HEK293 (cell line): Measurements from ENCODE around the gene GAA.

Source experiments
- CTCF ChIA-PET: fragments of 350-600 bp; formaldehyde crosslinking; extraction: SDS; loops from one replicate; lab custom pipeline; 2021; ENCODE audit warnings: antibody characterized with exemption; lab: Yijun Ruan, JAX
- POLR2A ChIA-PET: fragments of 300-600 bp; formaldehyde crosslinking; extraction: SDS; loops from one replicate; lab custom pipeline; 2020; ENCODE audit warnings: antibody characterized with exemption, inconsistent platforms; lab: Yijun Ruan, JAX
- H3K27ac ChIP-seq: fragments of 200-500 bp; sonication (Bioruptor generic); 2 replicates; pipeline ENCODE4 v1.5.1; 2014; ENCODE audit warnings: low read depth, low read length, control low read depth, inconsistent platforms; ENCODE audit errors: extremely low read depth
- H3K36me3 ChIP-seq, 2 experiments: fragments of 200-500 bp in 1 of 2; sonication (Bioruptor generic) in 1 of 2; 1 replicate in 1 of 2; 2 replicates in 1 of 2; pipeline ENCODE4 v1.5.1; 2014 to 2017; ENCODE audit warnings: inconsistent platforms in 2 of 2, low read length in 2 of 2; ENCODE audit not compliant: control insufficient read depth in 2 of 2, insufficient read depth in 1 of 2
- H3K4me1 ChIP-seq: fragments of 200-500 bp; sonication (Bioruptor generic); 2 replicates; pipeline ENCODE4 v1.5.1; 2014; ENCODE audit warnings: mild to moderate bottlenecking, low read length, inconsistent platforms; ENCODE audit not compliant: control insufficient read depth, insufficient read depth
- H3K4me3 ChIP-seq: 2 replicates; pipeline ENCODE4 v1.5.1; 2011; ENCODE audit warnings: low read depth, mild to moderate bottlenecking, control low read depth, low read length, moderate library complexity
- H3K9me3 ChIP-seq: fragments of 200-500 bp; sonication (Bioruptor generic); 2 replicates; pipeline ENCODE4 v1.5.1; 2014; ENCODE audit warnings: low read depth, low read length, inconsistent platforms; ENCODE audit not compliant: control insufficient read depth, insufficient read depth
- BCL11B ChIP-seq: fragments of 450-650 bp; formaldehyde crosslinking; IDR thresholded peaks from 2 replicates; pipeline ENCODE4 v1.5.1; 2016; ENCODE audit warnings: low read depth, missing biosample characterization, missing genetic modification characterization
- FEZF1 ChIP-seq: fragments of 450-650 bp; formaldehyde crosslinking; IDR thresholded peaks from 2 replicates; pipeline ENCODE4 v1.5.1; 2016; ENCODE audit warnings: missing biosample characterization, missing genetic modification characterization
- GLIS1 ChIP-seq: fragments of 450-650 bp; formaldehyde crosslinking; IDR thresholded peaks from 2 replicates; pipeline ENCODE4 v1.5.1; 2016; ENCODE audit warnings: missing biosample characterization, missing genetic modification characterization
- HOXD13 ChIP-seq: sonication (generic); formaldehyde crosslinking; IDR thresholded peaks from 2 replicates; pipeline ENCODE4 v1.8.0; 2022; ENCODE audit warnings: missing genetic modification reagents, borderline replicate concordance
- IKZF3 ChIP-seq: fragments of 450-650 bp; IDR thresholded peaks from 2 replicates; pipeline ENCODE4 v1.5.0; 2018; ENCODE audit warnings: missing biosample characterization, mild to moderate bottlenecking, missing genetic modification characterization, moderate library complexity
- MYNN ChIP-seq: fragments of 450-650 bp; formaldehyde crosslinking; IDR thresholded peaks from 2 replicates; pipeline ENCODE4 v1.5.1; 2016; ENCODE audit warnings: missing biosample characterization, missing genetic modification characterization, borderline replicate concordance
- MZF1 ChIP-seq: fragments of 450-650 bp; formaldehyde crosslinking; IDR thresholded peaks from 2 replicates; pipeline ENCODE4 v1.5.1; 2017; ENCODE audit warnings: missing biosample characterization, missing genetic modification characterization, borderline replicate concordance
- PRDM1 ChIP-seq: fragments of 450-650 bp; formaldehyde crosslinking; IDR thresholded peaks from 2 replicates; pipeline ENCODE4; 2016; ENCODE audit warnings: missing biosample characterization, missing genetic modification characterization
- ZBTB20 ChIP-seq: fragments of 450-650 bp; formaldehyde crosslinking; IDR thresholded peaks from 2 replicates; pipeline ENCODE4 v1.5.1; 2016; ENCODE audit warnings: missing biosample characterization, missing genetic modification characterization
- ZBTB8A ChIP-seq: fragments of 450-650 bp; formaldehyde crosslinking; IDR thresholded peaks from 2 replicates; pipeline ENCODE4 v1.5.1; 2016; ENCODE audit warnings: missing biosample characterization, missing genetic modification characterization
- ZNF10 ChIP-seq: fragments of 450-650 bp; formaldehyde crosslinking; IDR thresholded peaks from 2 replicates; pipeline ENCODE4 v1.5.1; 2017; ENCODE audit warnings: missing biosample characterization, missing genetic modification characterization
- ZNF112 ChIP-seq: fragments of 450-650 bp; formaldehyde crosslinking; IDR thresholded peaks from 2 replicates; pipeline ENCODE4 v1.5.0; 2017; ENCODE audit warnings: missing biosample characterization, missing genetic modification characterization
- ZNF140 ChIP-seq: fragments of 450-650 bp; formaldehyde crosslinking; IDR thresholded peaks from 2 replicates; pipeline ENCODE4 v1.5.1; 2016; ENCODE audit warnings: missing biosample characterization, missing genetic modification characterization
- ZNF157 ChIP-seq: fragments of 450-650 bp; formaldehyde crosslinking; IDR thresholded peaks from 2 replicates; pipeline ENCODE4 v1.5.1; 2016; ENCODE audit warnings: missing biosample characterization, missing genetic modification characterization
- ZNF169 ChIP-seq: fragments of 450-650 bp; formaldehyde crosslinking; IDR thresholded peaks from 2 replicates; pipeline ENCODE4 v1.5.1; 2016; ENCODE audit warnings: missing biosample characterization, missing genetic modification characterization
- ZNF202 ChIP-seq: fragments of 450-650 bp; formaldehyde crosslinking; IDR thresholded peaks from 2 replicates; pipeline ENCODE4 v1.5.1; 2016; ENCODE audit warnings: missing biosample characterization, missing genetic modification characterization, borderline replicate concordance
- ZNF214 ChIP-seq: fragments of 450-650 bp; formaldehyde crosslinking; IDR thresholded peaks from 2 replicates; pipeline ENCODE4 v1.5.1; 2017; ENCODE audit warnings: missing biosample characterization, mild to moderate bottlenecking, missing genetic modification characterization, borderline replicate concordance
- ZNF221 ChIP-seq: fragments of 450-650 bp; formaldehyde crosslinking; IDR thresholded peaks from 2 replicates; pipeline ENCODE4 v1.5.1; 2017; ENCODE audit warnings: missing biosample characterization, missing genetic modification characterization, borderline replicate concordance
- ZNF266 ChIP-seq: fragments of 450-650 bp; formaldehyde crosslinking; IDR thresholded peaks from 2 replicates; pipeline ENCODE4 v1.5.1; 2016; ENCODE audit warnings: missing biosample characterization, missing genetic modification characterization, low read depth
- ZNF302 ChIP-seq: fragments of 450-650 bp; formaldehyde crosslinking; IDR thresholded peaks from 2 replicates; pipeline ENCODE4 v1.5.1; 2016; ENCODE audit warnings: missing biosample characterization, missing genetic modification characterization, low read depth
- ZNF544 ChIP-seq: fragments of 450-650 bp; formaldehyde crosslinking; IDR thresholded peaks from 2 replicates; pipeline ENCODE4 v1.5.0; 2017; ENCODE audit warnings: missing biosample characterization, missing genetic modification characterization
- ZNF555 ChIP-seq: fragments of 450-650 bp; formaldehyde crosslinking; conservative IDR thresholded peaks from 2 replicates; pipeline ENCODE4 v1.5.1; 2017; ENCODE audit warnings: missing biosample characterization, mild to moderate bottlenecking, missing genetic modification characterization, inconsistent platforms
- ZNF560 ChIP-seq: fragments of 450-650 bp; formaldehyde crosslinking; IDR thresholded peaks from 2 replicates; pipeline ENCODE4 v1.5.1; 2017; ENCODE audit warnings: missing biosample characterization, missing genetic modification characterization, borderline replicate concordance
- ZNF626 ChIP-seq: fragments of 450-650 bp; sonication (Bioruptor Pico); formaldehyde crosslinking; IDR thresholded peaks from 2 replicates; pipeline ENCODE4 v1.5.1; 2018; ENCODE audit warnings: missing biosample characterization, missing genetic modification characterization, inconsistent platforms
- ZNF670 ChIP-seq: fragments of 450-650 bp; formaldehyde crosslinking; IDR thresholded peaks from 2 replicates; pipeline ENCODE4 v1.5.1; 2016; ENCODE audit warnings: missing biosample characterization, missing genetic modification characterization, low read depth
- ZNF785 ChIP-seq: fragments of 450-650 bp; formaldehyde crosslinking; IDR thresholded peaks from 2 replicates; pipeline ENCODE4 v1.5.1; 2016; ENCODE audit warnings: missing biosample characterization, missing genetic modification characterization
- ZNF830 ChIP-seq: fragments of 450-650 bp; IDR thresholded peaks from 2 replicates; pipeline ENCODE4 v1.5.0; 2018; ENCODE audit warnings: missing biosample characterization, missing genetic modification characterization, low read depth, mild to moderate bottlenecking, moderate library complexity
- ZSCAN23 ChIP-seq: fragments of 450-650 bp; formaldehyde crosslinking; IDR thresholded peaks from 2 replicates; pipeline ENCODE4 v1.5.1; 2016; ENCODE audit warnings: missing biosample characterization, missing genetic modification characterization
- TF ChIP-seq, protein P1 (sequence below): fragments of 450-650 bp; formaldehyde crosslinking; IDR thresholded peaks from 2 replicates; pipeline ENCODE4 v1.5.1; 2017; ENCODE audit warnings: missing biosample characterization, missing genetic modification characterization
- TF ChIP-seq, protein P2 (sequence below): fragments of 450-650 bp; formaldehyde crosslinking; IDR thresholded peaks from 2 replicates; pipeline ENCODE4 v1.5.1; 2016; ENCODE audit warnings: missing biosample characterization, missing genetic modification characterization
- TF ChIP-seq, protein P3 (sequence below): fragments of 450-650 bp; formaldehyde crosslinking; IDR thresholded peaks from 2 replicates; pipeline ENCODE4 v1.5.1; 2016; ENCODE audit warnings: missing biosample characterization, missing genetic modification characterization

Gene GAA

DNA sequence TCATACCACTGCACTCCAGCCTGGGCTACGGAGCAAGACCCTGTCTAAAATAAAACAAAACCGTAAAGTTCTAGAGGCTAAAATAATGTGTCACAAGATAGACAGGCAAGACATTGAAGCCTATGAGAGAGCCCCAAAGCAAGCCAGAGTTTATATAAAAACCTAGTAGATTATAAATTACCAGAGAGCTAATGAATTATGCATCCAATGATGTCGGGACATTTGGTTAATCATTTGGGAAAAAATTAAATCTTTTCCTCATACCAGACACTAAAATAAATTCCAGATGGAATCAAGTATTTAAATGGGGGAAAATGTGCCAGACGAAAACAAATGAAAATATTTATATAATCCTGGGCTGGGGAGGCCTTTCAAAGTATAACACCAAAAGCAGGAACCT is 40.7 kb upstream of the GAA start:
- TF ChIP-seq MYNN (no peak), BCL11B (tag by site-specific recombination) (no peak), MZF1 (tag by site-specific recombination) (no peak), ZNF555 (tag by site-specific recombination) (no peak), ZNF785 (tag by site-specific recombination) (no peak), ZNF202 (no peak), ZNF560 (tag by site-specific recombination) (no peak), ZNF214 (no peak), ZNF830 (tag by site-specific recombination) (no peak), ZNF302 (tag by site-specific recombination) (no peak), ZNF544 (no peak), PRDM1 (no peak), ZNF266 (tag by site-specific recombination) (no peak), ZNF10 (tag by site-specific recombination) (no peak), ZNF221 (tag by site-specific recombination) (no peak)
- TF ChIP-seq, all 188 proteins: peak for 0
- Histone ChIP-seq H3K9me3 (no peaks in the 10 kb centered on the region), H3K4me3 (no peak overlapping the region), H3K36me3 (peaks cover 0 to 5% of the 10 kb centered on the region in 2 experiments; a peak in 2 of 3 replicates), H3K4me1 (no peaks in the 10 kb centered on the region), H3K27ac (no peak overlapping the region)
- ChIA-PET CTCF (no interaction called here), POLR2A (no interaction called here)

DNA sequence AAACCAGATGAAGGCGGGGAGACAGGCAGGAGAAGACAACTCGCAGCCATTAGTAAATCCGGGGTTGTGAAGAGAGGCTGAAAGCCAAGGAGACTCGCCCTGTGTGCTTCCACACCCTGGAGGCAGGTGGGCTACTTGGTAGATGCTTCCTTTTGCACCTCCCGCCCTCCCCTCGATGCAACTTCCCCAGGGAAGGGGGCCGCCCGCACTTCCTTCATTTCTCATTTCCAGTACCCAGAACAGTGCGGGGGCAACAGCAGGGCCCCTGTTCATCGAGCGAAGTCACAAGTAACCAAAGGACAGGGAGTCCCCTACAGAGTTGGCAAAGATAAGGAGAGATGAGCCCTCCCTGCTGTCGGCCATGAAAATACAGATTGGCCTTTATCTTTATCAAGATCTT is 40.0 kb upstream of the GAA start:
- TF ChIP-seq GLIS1 (tag by site-specific recombination): no peak
- TF ChIP-seq, protein P1, sequence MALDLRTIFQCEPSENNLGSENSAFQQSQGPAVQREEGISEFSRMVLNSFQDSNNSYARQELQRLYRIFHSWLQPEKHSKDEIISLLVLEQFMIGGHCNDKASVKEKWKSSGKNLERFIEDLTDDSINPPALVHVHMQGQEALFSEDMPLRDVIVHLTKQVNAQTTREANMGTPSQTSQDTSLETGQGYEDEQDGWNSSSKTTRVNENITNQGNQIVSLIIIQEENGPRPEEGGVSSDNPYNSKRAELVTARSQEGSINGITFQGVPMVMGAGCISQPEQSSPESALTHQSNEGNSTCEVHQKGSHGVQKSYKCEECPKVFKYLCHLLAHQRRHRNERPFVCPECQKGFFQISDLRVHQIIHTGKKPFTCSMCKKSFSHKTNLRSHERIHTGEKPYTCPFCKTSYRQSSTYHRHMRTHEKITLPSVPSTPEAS (tag by site-specific recombination): no peak
- TF ChIP-seq ZBTB20 (tag by site-specific recombination): no peak
- TF ChIP-seq IKZF3 (tag by site-specific recombination): no peak
- TF ChIP-seq, protein P2, sequence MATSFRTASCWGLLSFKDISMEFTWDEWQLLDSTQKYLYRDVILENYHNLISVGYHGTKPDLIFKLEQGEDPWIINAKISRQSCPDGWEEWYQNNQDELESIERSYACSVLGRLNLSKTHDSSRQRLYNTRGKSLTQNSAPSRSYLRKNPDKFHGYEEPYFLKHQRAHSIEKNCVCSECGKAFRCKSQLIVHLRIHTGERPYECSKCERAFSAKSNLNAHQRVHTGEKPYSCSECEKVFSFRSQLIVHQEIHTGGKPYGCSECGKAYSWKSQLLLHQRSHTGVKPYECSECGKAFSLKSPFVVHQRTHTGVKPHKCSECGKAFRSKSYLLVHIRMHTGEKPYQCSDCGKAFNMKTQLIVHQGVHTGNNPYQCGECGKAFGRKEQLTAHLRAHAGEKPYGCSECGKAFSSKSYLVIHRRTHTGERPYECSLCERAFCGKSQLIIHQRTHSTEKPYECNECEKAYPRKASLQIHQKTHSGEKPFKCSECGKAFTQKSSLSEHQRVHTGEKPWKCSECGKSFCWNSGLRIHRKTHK: no peak
- TF ChIP-seq ZNF670 (tag by site-specific recombination): no peak
- no peak for TF ChIP-seq ZNF221 (tag by site-specific recombination)
- TF ChIP-seq, protein P3, sequence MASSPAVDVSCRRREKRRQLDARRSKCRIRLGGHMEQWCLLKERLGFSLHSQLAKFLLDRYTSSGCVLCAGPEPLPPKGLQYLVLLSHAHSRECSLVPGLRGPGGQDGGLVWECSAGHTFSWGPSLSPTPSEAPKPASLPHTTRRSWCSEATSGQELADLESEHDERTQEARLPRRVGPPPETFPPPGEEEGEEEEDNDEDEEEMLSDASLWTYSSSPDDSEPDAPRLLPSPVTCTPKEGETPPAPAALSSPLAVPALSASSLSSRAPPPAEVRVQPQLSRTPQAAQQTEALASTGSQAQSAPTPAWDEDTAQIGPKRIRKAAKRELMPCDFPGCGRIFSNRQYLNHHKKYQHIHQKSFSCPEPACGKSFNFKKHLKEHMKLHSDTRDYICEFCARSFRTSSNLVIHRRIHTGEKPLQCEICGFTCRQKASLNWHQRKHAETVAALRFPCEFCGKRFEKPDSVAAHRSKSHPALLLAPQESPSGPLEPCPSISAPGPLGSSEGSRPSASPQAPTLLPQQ: no peak
- no peak for TF ChIP-seq ZNF169
- TF ChIP-seq FEZF1 (tag by site-specific recombination): no peak
- TF ChIP-seq ZNF140 (tag by site-specific recombination): no peak
- no peak for TF ChIP-seq ZNF112 (tag by site-specific recombination)
- no peak for TF ChIP-seq ZNF626 (tag by site-specific recombination)
- no peak for TF ChIP-seq ZNF157 (tag by site-specific recombination)
- no peak for TF ChIP-seq HOXD13
- TF ChIP-seq ZBTB8A: no peak
- TF ChIP-seq ZSCAN23 (tag by site-specific recombination): no peak
- POLR2A ChIA-PET: interaction anchor here (0.6 kb wide), 1 partner anchor 85 kb away, joined by 3 read pairs; no protein-coding TSS in a partner anchor
- Histone ChIP-seq H3K27ac (no peak overlapping the region), H3K4me3 (no peak overlapping the region), H3K9me3 (no peaks in the 10 kb centered on the region), H3K36me3 (peaks cover 0 to 5% of the 10 kb centered on the region in 2 experiments; a peak in 2 of 3 replicates), H3K4me1 (no peaks in the 10 kb centered on the region)
- CTCF ChIA-PET: no interaction called here
